Measurements from ENCODE around the gene CNOT4. TPM values are rescaled to one million over a fixed set of nuclear protein-coding genes. Genes with fewer than 3 reads are reported as not detected.

The CNOT4 gene
- total RNA-seq, 1 donor from 2014 or later, result 22.8 TPM

DNA sequence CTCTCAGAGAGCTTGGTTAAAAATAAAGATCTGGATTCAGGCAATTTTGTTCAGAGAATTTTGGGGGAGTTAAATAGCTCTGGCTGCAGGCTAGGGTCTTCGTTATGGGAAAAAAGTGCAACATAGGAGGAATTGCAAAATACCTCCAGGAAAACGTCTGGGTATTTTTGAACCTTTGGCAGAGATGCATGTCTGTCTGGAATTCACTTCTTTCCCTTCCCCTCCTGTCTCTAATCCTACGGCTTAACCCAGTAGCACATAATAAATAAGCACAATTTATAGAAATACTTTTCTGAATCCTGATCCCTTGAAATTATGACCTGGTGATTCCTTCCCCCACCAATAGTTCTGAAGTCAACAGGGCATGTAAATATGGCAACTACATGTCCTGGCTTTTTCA is 28.5 kb upstream of the CNOT4 start:
- Mint-ChIP-seq H3K27ac (ENCODE audit: unreplicated experiment) (no peak overlapping the region), H3K9me3 (ENCODE audit: unreplicated experiment) (no peaks in the 10 kb centered on the region), H3K27me3 (ENCODE audit: unreplicated experiment) (peaks cover 39% of the 10 kb centered on the region), H3K4me3 (ENCODE audit: unreplicated experiment) (no peak overlapping the region), H3K4me1 (ENCODE audit: unreplicated experiment) (no peaks in the 10 kb centered on the region), H3K36me3 (ENCODE audit: unreplicated experiment) (no peaks in the 10 kb centered on the region)
- TF ChIP-seq, protein P1, sequence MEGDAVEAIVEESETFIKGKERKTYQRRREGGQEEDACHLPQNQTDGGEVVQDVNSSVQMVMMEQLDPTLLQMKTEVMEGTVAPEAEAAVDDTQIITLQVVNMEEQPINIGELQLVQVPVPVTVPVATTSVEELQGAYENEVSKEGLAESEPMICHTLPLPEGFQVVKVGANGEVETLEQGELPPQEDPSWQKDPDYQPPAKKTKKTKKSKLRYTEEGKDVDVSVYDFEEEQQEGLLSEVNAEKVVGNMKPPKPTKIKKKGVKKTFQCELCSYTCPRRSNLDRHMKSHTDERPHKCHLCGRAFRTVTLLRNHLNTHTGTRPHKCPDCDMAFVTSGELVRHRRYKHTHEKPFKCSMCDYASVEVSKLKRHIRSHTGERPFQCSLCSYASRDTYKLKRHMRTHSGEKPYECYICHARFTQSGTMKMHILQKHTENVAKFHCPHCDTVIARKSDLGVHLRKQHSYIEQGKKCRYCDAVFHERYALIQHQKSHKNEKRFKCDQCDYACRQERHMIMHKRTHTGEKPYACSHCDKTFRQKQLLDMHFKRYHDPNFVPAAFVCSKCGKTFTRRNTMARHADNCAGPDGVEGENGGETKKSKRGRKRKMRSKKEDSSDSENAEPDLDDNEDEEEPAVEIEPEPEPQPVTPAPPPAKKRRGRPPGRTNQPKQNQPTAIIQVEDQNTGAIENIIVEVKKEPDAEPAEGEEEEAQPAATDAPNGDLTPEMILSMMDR (IDR thresholded peaks at IDR 0.05), result no peak
- no peak for DNase-seq (ENCODE audit: extremely low spot score, unreplicated experiment)

DNA sequence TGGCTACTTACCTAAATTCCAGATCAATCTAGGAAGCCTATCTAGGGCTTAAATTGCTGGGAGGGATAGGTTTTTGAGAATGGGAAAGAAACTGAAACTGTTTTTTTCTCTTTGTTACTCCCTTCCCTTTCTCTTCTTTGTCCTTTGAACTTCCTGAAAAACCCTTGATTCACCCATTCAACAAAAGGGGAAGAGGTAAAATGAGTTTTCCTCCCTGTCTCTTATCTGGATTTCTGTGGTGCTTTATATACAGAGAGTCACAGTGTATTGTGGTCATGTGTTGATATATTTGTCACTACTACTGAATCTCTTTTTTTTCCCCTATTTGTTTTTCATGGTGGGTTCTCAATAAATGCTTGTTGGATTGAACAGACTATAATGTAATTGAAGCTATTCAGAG is 28.0 kb upstream of the CNOT4 start:
- peaks cover 42% of the 10 kb centered on the region for H3K27me3 Mint-ChIP-seq (ENCODE audit: unreplicated experiment)
- H3K4me3 Mint-ChIP-seq (ENCODE audit: unreplicated experiment), result no peak overlapping the region
- TF ChIP-seq, protein P1 (IDR thresholded peaks at IDR 0.05), result no peak
- no peak for DNase-seq (ENCODE audit: extremely low spot score, unreplicated experiment)
- no peaks in the 10 kb centered on the region for H3K4me1 Mint-ChIP-seq (ENCODE audit: unreplicated experiment)
- H3K27ac Mint-ChIP-seq (ENCODE audit: unreplicated experiment), result no peak overlapping the region
- H3K9me3 Mint-ChIP-seq (ENCODE audit: unreplicated experiment), result no peaks in the 10 kb centered on the region
- no peaks in the 10 kb centered on the region for H3K36me3 Mint-ChIP-seq (ENCODE audit: unreplicated experiment)

DNA sequence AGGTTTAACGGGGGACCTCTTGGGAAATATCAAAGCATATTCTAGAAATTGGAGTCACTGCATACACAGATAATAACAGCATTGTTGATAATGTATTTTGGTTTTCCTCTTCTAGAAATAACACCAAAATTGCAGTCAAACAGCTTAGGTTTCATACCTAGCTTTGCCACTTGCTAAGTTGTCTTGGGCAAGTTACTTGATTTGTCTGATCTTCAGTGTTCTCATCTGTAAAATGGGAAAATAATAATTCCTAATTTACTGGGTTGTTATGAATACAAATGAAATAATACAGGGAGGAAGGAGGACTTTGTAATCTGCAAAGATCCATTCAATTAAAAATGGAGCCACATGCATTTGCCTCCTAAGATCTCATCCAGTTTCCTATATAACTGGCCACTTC is 27.6 kb upstream of the CNOT4 start:
- no peaks in the 10 kb centered on the region for H3K4me1 Mint-ChIP-seq (ENCODE audit: unreplicated experiment)
- peaks cover 42% of the 10 kb centered on the region for H3K27me3 Mint-ChIP-seq (ENCODE audit: unreplicated experiment)
- H3K27ac Mint-ChIP-seq (ENCODE audit: unreplicated experiment), result no peak overlapping the region
- no peak for DNase-seq (ENCODE audit: extremely low spot score, unreplicated experiment)
- TF ChIP-seq, protein P1 (IDR thresholded peaks at IDR 0.05), result no peak
- no peaks in the 10 kb centered on the region for H3K36me3 Mint-ChIP-seq (ENCODE audit: unreplicated experiment)
- H3K4me3 Mint-ChIP-seq (ENCODE audit: unreplicated experiment), result no peak overlapping the region
- H3K9me3 Mint-ChIP-seq (ENCODE audit: unreplicated experiment), result no peaks in the 10 kb centered on the region

DNA sequence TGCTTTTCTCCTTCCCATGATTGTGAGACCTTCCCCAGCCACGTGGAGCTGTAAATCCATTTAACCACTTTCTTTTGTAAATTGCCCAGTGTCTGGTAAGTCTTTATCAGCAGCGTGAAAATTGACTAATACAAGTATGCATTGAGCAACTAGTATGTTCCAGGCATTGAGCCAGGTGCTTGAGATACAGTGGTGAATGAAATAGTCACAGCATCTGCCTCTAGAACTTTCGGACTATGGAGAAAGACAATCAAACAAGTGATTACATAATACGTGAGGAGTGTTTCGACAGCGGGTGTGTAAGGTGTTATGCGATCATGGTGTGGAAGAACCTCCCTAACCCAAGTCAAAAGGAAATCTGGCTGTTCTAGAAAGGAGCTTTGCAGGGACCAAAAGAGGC is 26.2 kb upstream of the CNOT4 start:
- TF ChIP-seq, protein P1 (IDR thresholded peaks at IDR 0.05), result no peak
- no peaks in the 10 kb centered on the region for H3K4me1 Mint-ChIP-seq (ENCODE audit: unreplicated experiment)
- DNase-seq (ENCODE audit: extremely low spot score, unreplicated experiment), result no peak
- no peak overlapping the region for H3K4me3 Mint-ChIP-seq (ENCODE audit: unreplicated experiment)
- H3K27ac Mint-ChIP-seq (ENCODE audit: unreplicated experiment), result no peak overlapping the region
- no peaks in the 10 kb centered on the region for H3K9me3 Mint-ChIP-seq (ENCODE audit: unreplicated experiment)
- H3K27me3 Mint-ChIP-seq (ENCODE audit: unreplicated experiment), result peaks cover 48% of the 10 kb centered on the region
- H3K36me3 Mint-ChIP-seq (ENCODE audit: unreplicated experiment), result no peaks in the 10 kb centered on the region

DNA sequence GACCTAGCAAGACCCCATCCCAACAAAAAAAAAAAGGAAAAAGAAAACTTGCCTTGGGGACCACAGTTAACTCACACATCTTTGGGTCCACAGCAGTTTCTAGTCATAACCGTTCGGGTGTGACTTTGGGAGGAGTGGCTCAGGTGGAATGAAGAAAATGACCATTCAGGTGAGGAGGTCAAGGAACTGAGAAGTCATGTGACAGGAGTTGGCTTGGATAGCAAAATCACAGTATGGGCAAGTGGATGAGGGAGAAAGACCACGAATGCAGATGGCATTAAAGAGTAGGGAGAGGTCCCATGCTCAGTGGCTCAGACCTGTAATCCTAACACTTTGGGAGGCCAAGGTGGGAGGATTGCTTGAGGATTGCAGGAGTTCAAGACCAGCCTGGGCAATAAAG is 17.1 kb upstream of the CNOT4 start:
- TF ChIP-seq, protein P1 (IDR thresholded peaks at IDR 0.05), result no peak
- Mint-ChIP-seq H3K4me1 (ENCODE audit: unreplicated experiment) (no peaks in the 10 kb centered on the region), H3K27me3 (ENCODE audit: unreplicated experiment) (peaks cover 23% of the 10 kb centered on the region), H3K9me3 (ENCODE audit: unreplicated experiment) (peaks cover 4% of the 10 kb centered on the region), H3K36me3 (ENCODE audit: unreplicated experiment) (peaks cover 1% of the 10 kb centered on the region), H3K27ac (ENCODE audit: unreplicated experiment) (no peak overlapping the region), H3K4me3 (ENCODE audit: unreplicated experiment) (no peak overlapping the region)
- no peak for DNase-seq (ENCODE audit: extremely low spot score, unreplicated experiment)
